NCI-H1092 treated with DMSO at 0.1 percent for 48 hours (cell line): ENCODE data around the gene KIRREL3.

Experiments
- DNase-seq: peaks from one replicate; lab custom pipeline; 2025; lab: John Stamatoyannopoulos, UW

KIRREL3 gene

DNA sequence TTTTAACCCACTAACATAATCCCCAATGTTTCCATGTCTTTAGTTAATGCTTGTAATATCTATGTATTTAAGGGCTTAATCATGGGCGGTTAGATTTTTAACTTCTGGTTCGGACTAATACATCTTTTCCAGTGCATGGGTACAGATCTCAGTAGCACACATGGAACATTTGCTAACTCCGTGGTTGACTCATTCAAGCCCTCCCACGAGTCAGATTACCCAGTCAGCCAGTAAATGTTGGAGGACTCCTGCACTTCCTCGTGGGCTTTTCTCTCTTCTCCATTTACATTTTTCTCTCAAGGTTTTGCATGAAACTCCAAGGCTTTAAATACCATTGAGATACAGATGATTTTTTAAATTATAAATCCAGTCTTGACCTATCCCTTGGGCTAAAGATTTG, 331.2 kb downstream of the KIRREL3 start:
- no peak for DNase-seq

DNA sequence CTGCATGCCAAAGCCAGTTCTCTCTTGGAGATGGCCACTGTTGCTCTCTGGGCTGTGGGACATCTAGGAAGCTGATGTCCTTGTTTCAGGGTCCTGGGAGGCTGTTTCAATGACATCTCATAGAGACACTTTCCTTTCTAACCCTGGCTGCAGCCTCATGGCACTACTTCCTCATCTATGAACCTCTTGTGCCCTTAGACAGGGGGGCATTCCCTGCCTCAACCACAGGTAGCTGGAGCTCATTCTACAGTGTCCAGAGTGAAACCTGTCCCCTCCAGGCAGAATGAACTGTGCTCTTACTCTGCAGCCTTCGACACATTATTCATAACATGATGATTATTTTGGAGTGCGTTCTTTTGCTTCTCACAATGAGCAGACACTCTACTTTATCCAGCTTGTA, 335.9 kb downstream of the KIRREL3 start:
- DNase-seq: no peak

GRCh38 chr11:126663749-126664592, 336.6 kb downstream of the KIRREL3 start:
- DNase-seq: no peak

DNA sequence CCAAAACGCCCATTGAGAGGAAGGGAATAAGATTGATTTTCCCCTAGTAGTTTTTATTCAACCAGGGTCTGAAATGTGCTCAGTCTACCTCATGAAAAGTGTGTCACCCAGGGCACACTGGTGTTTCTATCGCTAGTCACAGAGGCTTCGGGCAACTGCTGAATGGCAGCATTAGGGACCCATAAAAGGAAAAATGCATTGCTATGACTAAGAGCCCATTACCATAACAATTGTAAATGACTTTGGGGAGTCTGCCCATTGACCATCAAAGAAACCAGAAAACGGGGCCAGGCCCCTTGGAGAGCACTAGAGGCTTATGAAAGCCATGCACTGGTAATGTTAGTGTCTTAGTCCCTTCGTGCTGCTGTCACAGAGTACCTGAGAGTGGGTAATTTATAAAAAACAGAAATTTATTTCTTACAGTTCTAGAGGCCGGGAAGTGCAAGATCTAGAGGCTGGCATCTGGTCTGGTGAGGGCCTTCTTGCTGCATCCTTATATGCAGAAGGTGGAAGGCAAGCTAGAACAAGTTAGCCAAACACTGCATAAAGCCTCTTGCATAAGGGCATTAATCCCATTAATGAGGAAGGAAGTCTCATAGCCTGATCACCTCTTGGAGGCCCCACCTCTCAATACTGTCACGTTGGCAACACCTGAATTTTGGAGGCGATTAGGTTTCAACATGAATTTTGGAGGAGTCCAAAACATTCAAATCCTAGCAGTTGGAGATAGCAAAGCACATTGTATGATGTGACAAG, 338.4 kb downstream of the KIRREL3 start:
- no peak for DNase-seq

- DNase-seq: no peak
Measured at GRCh38 chr11:126660761-126661425, 339.7 kb downstream of the KIRREL3 start.

DNA sequence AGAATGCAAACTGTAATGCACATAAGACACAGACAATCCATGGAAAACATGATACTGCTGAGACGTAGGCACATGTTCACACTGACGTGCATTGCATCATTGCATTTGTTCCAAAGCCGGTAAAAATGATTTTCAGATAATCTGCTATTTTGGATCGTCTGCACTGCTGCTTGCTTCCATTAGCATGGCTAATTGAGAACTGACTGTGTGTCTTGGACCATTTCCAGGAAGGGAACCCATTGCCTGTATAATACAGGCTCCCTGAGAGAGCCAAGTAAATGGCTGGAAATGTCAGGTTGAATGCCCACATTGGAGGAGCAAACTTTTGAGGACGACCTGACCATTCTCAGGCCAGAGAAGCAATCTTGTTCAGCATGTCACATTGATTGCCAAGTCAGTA, 340.2 kb downstream of the KIRREL3 start:
- DNase-seq: no peak

DNA sequence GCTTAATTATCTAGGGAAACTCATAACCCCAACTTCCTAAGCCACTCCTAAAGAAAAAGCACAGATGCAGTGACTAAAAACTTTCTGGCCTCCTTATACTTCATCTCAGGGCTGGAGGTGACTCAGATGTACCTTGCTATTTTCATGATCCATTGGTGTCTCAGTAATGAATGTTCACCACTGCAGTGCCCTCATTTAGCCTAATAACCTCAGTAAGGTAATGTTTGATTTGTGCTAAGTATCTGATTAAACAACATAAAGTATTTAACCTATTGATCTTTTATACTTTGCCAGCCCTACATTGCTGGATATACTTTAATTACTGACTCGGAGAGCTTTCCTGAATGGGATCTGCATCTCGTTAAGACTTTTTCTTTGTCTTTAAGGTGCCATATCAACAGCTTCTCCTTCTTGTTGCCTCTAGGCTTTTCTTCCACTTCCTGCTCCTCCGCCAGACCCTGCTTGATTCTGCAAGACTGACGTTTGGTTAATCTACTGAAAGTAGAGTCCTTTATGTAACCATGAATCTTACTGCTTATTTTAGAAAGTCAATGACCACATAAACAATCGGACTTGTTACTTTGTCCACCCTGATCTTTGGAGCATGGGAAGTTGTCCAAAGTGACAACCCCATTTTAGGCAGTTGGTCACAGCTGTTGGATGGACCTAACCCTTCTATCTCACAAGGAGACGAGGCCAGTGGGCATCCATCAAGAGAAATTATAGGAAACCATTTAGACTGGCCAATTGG, 342.1 kb downstream of the KIRREL3 start:
- DNase-seq: no peak

DNA sequence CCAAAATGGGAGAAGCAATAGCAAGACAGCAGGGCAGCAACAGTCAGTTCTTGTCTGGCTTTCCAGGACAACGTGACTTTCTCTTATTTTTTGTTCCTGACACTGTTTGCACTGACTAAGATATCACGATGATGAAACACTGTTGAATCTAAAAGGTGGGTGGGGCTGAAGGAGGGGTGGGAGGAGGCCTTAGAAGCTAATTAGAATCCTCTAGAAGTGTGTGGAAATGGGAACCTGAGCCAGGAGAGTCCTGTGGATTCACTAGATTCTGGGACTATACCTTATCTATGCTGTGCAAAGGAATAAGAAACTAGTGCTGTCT, 344.8 kb downstream of the KIRREL3 start:
- no peak for DNase-seq

DNA sequence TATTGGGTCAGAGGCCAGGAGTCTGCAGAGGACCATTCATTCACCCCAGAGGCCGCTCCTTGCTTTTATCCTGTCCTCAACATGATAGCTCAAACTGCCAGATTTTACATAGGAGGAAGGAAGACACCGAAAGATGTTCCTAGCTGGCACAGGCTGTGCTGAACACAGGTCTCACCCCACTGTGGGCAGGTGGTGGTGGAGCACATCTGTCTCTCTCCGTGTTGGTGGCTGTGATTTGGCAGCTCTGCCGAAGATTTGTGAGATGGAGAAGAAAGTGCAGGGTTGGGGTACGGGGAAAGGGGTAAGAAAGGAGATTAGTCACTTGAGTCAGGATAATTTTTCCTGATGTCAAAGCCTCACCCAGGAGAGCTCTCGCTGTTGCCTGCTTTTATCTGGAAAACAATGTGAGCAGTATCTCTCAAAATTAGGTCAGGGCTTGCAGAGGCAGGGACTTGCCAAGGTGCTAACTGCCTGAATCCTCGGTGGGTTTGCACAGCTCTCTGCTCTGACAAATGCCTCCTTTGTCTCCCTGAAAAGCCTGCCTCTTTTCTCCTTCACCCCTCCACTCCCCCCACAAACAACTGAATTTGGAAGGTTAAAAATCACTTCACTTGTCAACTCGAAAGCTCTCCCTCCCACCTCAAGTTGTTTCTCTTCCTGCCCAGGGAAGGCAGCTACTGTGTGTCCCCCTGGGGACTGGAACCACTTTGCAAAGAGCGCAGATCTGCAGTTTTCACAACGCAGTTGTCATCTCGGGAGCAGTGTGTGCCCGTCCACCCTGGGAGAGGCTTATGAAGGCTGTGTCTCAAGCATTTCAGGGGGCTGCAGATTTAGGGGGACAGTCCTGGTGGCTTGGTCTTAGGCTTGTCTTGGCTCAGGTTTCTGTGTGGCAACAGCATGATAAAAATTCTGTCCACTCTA, 345.4 kb downstream of the KIRREL3 start:
- peak; percentile 73 for DNase-seq

DNA sequence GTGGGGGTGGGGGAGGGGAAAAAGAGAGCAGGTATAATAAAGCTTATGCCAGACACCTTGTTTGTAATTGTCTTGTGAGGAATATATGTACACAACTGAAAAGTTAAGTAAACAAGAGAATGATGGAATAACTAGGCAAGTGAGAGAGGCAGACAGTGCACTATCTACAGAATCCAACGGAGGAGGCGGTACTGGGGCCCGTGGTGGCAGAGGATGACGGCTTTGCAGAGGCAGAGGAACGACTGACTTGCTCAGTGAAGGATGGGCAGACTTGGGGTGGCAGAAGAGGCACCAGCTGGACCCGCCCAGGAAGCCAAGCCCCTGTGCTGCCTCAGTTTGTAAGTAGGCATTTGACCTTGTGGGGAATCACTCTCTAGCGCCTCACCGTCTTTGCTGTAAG, 347.5 kb downstream of the KIRREL3 start:
- no peak for DNase-seq

DNA sequence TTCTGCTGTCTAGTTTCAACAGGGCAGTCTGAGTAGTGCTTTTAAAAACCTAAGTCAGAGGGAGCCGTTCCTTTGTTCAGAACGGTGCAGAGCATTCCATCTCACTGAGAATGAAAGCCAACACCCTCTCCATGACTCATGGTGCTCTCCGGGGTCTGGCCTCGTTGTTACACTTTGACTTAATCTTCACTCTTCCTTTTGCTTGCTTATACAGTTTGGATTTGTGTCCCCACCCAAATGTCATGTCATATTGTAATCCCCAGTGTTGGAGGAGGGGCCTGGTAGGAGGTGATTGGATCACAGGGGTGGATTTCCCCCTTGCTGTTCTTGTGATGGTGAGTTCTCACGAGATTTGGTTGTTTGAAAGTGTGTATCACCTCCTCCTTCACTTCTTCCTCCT, 352.8 kb downstream of the KIRREL3 start:
- no peak for DNase-seq

- no peak for DNase-seq
Measured at GRCh38 chr11:126646701-126647557, 353.6 kb downstream of the KIRREL3 start.

GRCh38 chr11:126645186-126645585, 355.4 kb downstream of the KIRREL3 start:
- DNase-seq: no peak

- DNase-seq: no peak
Measured at GRCh38 chr11:126640186-126640585, 360.4 kb downstream of the KIRREL3 start.

DNA sequence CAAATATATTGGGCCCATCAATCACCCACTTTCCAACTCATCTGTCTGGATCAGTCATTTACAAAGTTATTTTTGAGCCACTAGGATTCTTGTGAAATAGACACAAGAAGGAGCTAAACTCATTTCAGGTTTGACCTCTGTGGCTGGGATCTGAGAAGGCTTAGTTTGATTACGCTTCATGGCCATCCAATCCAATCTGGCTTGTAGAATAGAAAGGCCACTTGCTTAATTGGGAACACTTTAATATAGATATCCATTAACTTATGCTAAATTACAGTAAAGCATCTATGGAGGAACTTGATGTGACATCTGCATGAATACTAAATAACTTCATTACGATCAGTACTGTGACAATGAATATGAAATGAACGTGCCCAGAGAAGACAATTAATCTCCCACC, 360.9 kb downstream of the KIRREL3 start:
- no peak for DNase-seq

- DNase-seq: no peak
Measured at GRCh38 chr11:126638648-126639047, 361.9 kb downstream of the KIRREL3 start.

DNA sequence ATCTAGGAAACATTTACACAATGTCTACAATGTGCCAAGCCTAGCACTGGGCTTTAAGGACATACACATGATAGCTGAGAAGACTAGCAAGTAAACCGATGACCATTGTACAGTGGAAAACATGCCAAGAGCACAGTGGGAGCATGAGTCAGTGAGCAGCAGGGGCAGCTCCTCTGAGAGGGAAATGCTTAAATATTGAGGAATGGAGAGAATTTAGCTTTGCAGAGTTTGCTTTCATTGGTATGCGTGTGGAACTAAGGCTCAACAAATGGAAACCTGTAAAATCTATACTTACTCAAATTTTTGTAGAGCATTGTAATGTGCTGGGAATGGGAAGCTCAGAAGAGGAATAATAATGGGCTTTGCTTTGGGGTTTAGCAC, 362.8 kb downstream of the KIRREL3 start:
- no peak for DNase-seq

GRCh38 chr11:126636911-126637794, 363.4 kb downstream of the KIRREL3 start:
- no peak for DNase-seq

GRCh38 chr11:126635511-126635910, 365.1 kb downstream of the KIRREL3 start:
- no peak for DNase-seq
